Uterus (tissue), 2 donors: ENCODE results near the gene C1orf210.

ENCODE experiments used
- CTCF ChIP-seq, 4 experiments: fragments of 200-600 bp in 2 of 4; fragments of 450-650 bp in 2 of 4; sonication (generic) in 2 of 4; IDR thresholded peaks; one replicate each; pipeline ENCODE4 v1.5.1; 2016 to 2019; ENCODE audit warnings: antibody characterized with exemption in 4 of 4, mild to moderate bottlenecking in 2 of 4, moderate library complexity in 1 of 4
- POLR2A ChIP-seq, 2 donors: fragments of 450-650 bp; IDR thresholded peaks; one replicate each; pipeline ENCODE4 v1.6.1; 2016; ENCODE audit warnings: antibody characterized with exemption in 2 of 2, mild to moderate bottlenecking in 1 of 2, moderate library complexity in 1 of 2

- TF ChIP-seq CTCF (IDR thresholded peaks at IDR 0.05) (peak in 1 of 4 experiments; percentile 6), POLR2A (IDR thresholded peaks at IDR 0.05) (no peak)
These were observed 18.9 kb upstream of the C1orf210 start for GRCh38 chr1:43304314-43304681.
